Panc1 (cell line): ENCODE results near the gene BTBD9. TPM values are rescaled to one million over a fixed set of nuclear protein-coding genes. Genes with fewer than 3 reads are reported as not detected.

Experiments used
- ATAC-seq: fragments of 200-7000 bp; cut with Tn5 transposase; 2 replicates; pipeline ENCODE4 v1.9.1; 2020; ENCODE audit warnings: mild to moderate bottlenecking, moderate library complexity
- BruUV-seq: library from RNA; stranded (reverse); fragments of 400-500 nt; replicated peaks from 2 replicates; lab custom pipeline; 2021; lab: Mats Ljungman, UMichigan
- CTCF ChIA-PET: fragments of 300-600 bp; sonication (Branson Sonifier 250); formaldehyde crosslinking; loops from one replicate; lab custom pipeline; 2022; ENCODE audit warnings: antibody characterized with exemption; lab: Charles Lee
- POLR2A ChIA-PET: fragments of 300-600 bp; sonication (Branson Sonifier 250); formaldehyde crosslinking; loops from one replicate; lab custom pipeline; 2022; ENCODE audit warnings: antibody characterized with exemption; lab: Charles Lee
- DNase-seq: peaks from one replicate; pipeline ENCODE4 v3.0.0-alpha.2; 2010; ENCODE audit warnings: low read depth, low spot score
- H3K27ac ChIP-seq: 2 replicates; pipeline ENCODE4 v1.5.1; 2011; ENCODE audit warnings: mild to moderate bottlenecking, low read length, inconsistent platforms
- H3K27me3 ChIP-seq: fragments of 200-500 bp; sonication (Bioruptor generic); 2 replicates; pipeline ENCODE4 v1.6.0; 2014; ENCODE audit warnings: low read length, inconsistent platforms; ENCODE audit not compliant: control insufficient read depth, insufficient read depth
- H3K36me3 ChIP-seq: fragments of 200-500 bp; sonication (Bioruptor generic); 2 replicates; pipeline ENCODE4 v1.5.1; 2014; ENCODE audit warnings: inconsistent platforms, mild to moderate bottlenecking, low read length, moderate library complexity; ENCODE audit not compliant: control insufficient read depth, insufficient read depth
- H3K4me1 ChIP-seq: 2 replicates; pipeline ENCODE4 v1.5.1; 2011; ENCODE audit warnings: inconsistent platforms, mild to moderate bottlenecking, low read length, moderate library complexity; ENCODE audit not compliant: control insufficient read depth, insufficient read depth
- H3K4me3 ChIP-seq, 2 experiments: 2 replicates each; pipeline ENCODE4 v1.5.1; 2011 to 2012; ENCODE audit warnings: low read depth in 2 of 2, low read length in 2 of 2, mild to moderate bottlenecking in 2 of 2, inconsistent platforms in 1 of 2, moderate library complexity in 1 of 2
- H3K9me3 ChIP-seq: fragments of 200-500 bp; sonication (Bioruptor generic); 2 replicates; pipeline ENCODE4 v1.5.1; 2014; ENCODE audit warnings: low read depth, mild to moderate bottlenecking, inconsistent platforms, low read length, moderate library complexity; ENCODE audit not compliant: control insufficient read depth, insufficient read depth
- CTCF ChIP-seq: fragments of 450-650 bp; IDR thresholded peaks from 2 replicates; pipeline ENCODE4 v1.5.1; 2017; ENCODE audit warnings: mild to moderate bottlenecking
- POLR2AphosphoS5 ChIP-seq: IDR thresholded peaks from 2 replicates; pipeline ENCODE4 v1.6.1; 2012; ENCODE audit warnings: mild to moderate bottlenecking, low read depth, low read length, moderate library complexity
- REST ChIP-seq, 2 experiments: IDR thresholded peaks; 2 replicates each; pipeline ENCODE4 v1.6.1; 2011 to 2012; ENCODE audit warnings: low read depth in 2 of 2, control low read depth in 1 of 2, low read length in 1 of 2, mild to moderate bottlenecking in 1 of 2, moderate library complexity in 1 of 2; ENCODE audit not compliant: insufficient read depth in 1 of 2
- SIN3A ChIP-seq: IDR thresholded peaks from 2 replicates; pipeline ENCODE4 v1.6.1; 2012; ENCODE audit warnings: low read depth, mild to moderate bottlenecking, low read length, moderate library complexity, borderline replicate concordance; ENCODE audit not compliant: insufficient read depth
- TCF7L2 ChIP-seq: IDR thresholded peaks from 2 replicates; pipeline ENCODE4 v1.6.1; 2011; ENCODE audit warnings: mild to moderate bottlenecking, low read depth, low read length, inconsistent platforms
- in situ Hi-C: cut with HindIII; loops from 2 replicates; pipeline ENCODE4 v1.10.0; 2016; ENCODE audit warnings: low sequenced_read_pairs, low pct_unique_long_range_greater_than_20kb
- intact Hi-C: fragments of 100-400 bp; cut with micrococcal nuclease; formaldehyde crosslinking; loops from one replicate; pipeline ENCODE4 v1.10.0; 2022; ENCODE audit not compliant: unreplicated experiment
- total RNA-seq: library from RNA; stranded (reverse); gene quantifications from one replicate; pipeline ENCODE4 v1.2.1, GENCODE V29; 2021; ENCODE audit not compliant: unreplicated experiment

The BTBD9 gene
- total RNA-seq, 1 experiment from 2014 or later = 12.8 TPM

- DNase-seq (no peak), ATAC-seq (no peak)
- Histone ChIP-seq H3K36me3 (no peaks in the 10 kb centered on the region), H3K4me1 (peaks cover 4% of the 10 kb centered on the region), H3K27ac (no peak overlapping the region), H3K4me3 (no peak overlapping the region), H3K9me3 (no peaks in the 10 kb centered on the region), H3K27me3 (no peaks in the 10 kb centered on the region)
- ChIA-PET CTCF (no interaction called here), POLR2A (interaction anchor here (0.5 kb wide), 1 partner anchor 13 kb away, joined by 3 read pairs; no protein-coding TSS in a partner anchor)
- no peak for TF ChIP-seq TCF7L2
- TF ChIP-seq REST (IDR thresholded peaks at IDR 0.05; ENCODE audit: insufficient read depth in 1 of 2, low read depth in 2 of 2, low read length in 1 of 2) = no peak
- TF ChIP-seq POLR2AphosphoS5 = no peak
- no peak for TF ChIP-seq CTCF
- no peak for TF ChIP-seq SIN3A
- in situ Hi-C loops (no loop called here), intact Hi-C loops (no loop called here)
- no TSS peak for BruUV-seq
These were observed 370.1 kb downstream of the BTBD9 start for GRCh38 chr6:38269461-38270172.

- Histone ChIP-seq H3K9me3 (no peaks in the 10 kb centered on the region), H3K36me3 (no peaks in the 10 kb centered on the region), H3K4me1 (peaks cover 15% of the 10 kb centered on the region), H3K27ac (no peak overlapping the region), H3K27me3 (no peaks in the 10 kb centered on the region), H3K4me3 (no peak overlapping the region)
- DNase-seq (no peak), ATAC-seq (no peak)
- TF ChIP-seq TCF7L2 = no peak
- TF ChIP-seq POLR2AphosphoS5 = no peak
- no peak for TF ChIP-seq CTCF
- TF ChIP-seq REST (IDR thresholded peaks at IDR 0.05; ENCODE audit: insufficient read depth in 1 of 2, low read depth in 2 of 2, low read length in 1 of 2) = no peak
- no peak for TF ChIP-seq SIN3A
- ChIA-PET POLR2A (no interaction called here), CTCF (no interaction called here)
- intact Hi-C loops = no loop called here
- in situ Hi-C loops = no loop called here
- no TSS peak for BruUV-seq
These were observed 371.4 kb downstream of the BTBD9 start for GRCh38 chr6:38268342-38268741.
